GM04503 (cell line): ENCODE data around the gene QRFP.
A peak's percentile ranks its signal among the peaks of the same experiment; 100 is the strongest.

Experiments used
- DNase-seq: peaks from one replicate; pipeline ENCODE4 v3.0.0-alpha.2; 2012; ENCODE audit warnings: low read depth

Gene QRFP, protein sequence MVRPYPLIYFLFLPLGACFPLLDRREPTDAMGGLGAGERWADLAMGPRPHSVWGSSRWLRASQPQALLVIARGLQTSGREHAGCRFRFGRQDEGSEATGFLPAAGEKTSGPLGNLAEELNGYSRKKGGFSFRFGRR

DNA sequence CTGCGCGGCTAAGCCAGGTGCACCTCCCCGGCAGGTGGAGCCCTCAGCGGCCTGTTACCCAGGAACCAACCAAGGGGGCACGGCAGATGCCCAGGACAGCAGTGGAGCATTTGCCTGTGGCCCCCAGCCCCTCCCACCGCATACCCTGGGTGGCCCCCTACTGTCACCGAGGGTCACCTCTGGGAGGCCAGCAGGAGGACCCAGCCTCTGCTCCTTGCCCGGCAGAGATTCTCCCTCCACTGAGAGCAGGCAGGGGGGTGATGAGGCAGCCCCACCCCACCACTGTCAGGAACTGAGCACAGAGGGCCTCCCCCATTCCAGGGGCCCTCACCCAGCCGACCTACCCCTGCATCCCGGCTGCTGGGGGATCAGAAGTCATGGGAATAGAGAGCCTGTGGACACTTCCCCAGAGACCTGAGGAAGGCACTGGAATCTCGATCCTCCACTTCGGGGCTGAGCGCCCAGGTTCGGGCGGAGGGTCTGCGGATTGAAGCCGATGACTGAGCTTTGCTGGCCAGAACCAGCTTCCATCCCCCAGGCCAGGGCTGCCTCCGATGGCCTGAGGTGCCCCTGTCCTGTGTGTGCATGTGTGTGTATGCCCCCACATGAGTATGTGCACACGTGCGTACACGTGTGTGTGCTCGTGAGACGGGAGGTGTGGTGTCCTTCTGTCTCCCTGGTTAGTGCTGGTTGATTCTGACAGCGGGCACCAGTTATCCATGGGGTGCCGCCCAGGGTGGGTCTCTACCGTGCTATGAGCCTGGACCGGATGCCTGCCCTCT lies at the start of gene QRFP:
Gene QRFP, minus strand, starts transcription at position 580 of the 782 bp plus-strand sequence. CDS start 2,974 bp downstream, outside the sequence.
- no peak for DNase-seq

DNA sequence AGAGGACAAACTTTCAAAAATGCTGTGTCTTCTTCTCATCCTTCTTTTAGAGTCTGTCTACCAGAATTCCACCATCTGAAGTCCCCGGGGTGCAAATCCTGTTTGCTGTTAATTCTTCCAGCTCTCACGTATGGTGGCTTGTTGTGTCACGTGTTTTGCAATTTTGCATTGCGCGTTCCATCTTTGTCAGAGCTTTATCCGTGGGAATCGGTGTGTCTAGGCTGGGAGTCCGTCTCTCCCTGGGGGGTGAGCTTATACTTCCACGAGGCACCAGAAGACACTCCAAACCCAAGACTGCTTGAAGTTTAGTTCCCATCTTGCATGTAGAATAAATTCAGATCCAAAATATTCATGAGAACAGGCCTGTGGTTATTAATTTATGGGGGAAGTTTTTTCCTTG lies 48.6 kb upstream of the QRFP start:
- DNase-seq = no peak

DNA sequence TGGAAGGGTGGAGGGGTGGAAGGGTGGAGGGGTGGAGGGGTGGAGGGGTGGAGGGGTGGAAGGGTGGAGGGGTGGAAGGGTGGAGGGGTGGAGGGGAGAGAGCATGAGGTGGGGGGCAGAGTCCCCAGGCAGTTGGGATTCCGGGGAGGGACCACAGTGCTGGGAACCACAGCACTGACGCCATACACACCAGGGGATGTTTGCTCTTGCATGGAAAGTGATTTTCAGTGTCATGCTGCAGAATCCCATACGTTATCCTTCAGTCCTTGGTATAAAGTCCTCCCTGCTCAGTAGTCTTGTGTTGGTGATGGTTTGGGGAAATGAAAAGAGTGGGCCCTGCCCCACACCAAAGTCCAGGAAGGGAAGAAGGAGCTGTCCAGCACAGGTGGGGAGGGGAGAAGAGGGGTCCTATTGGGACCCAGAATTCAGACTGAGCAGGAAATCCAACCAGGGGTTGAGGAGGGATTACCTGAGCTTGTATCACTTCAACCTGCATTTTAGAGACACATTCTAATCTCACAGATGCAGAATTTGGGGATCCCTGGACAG lies 48.0 kb upstream of the QRFP start:
- DNase-seq = no peak

DNA sequence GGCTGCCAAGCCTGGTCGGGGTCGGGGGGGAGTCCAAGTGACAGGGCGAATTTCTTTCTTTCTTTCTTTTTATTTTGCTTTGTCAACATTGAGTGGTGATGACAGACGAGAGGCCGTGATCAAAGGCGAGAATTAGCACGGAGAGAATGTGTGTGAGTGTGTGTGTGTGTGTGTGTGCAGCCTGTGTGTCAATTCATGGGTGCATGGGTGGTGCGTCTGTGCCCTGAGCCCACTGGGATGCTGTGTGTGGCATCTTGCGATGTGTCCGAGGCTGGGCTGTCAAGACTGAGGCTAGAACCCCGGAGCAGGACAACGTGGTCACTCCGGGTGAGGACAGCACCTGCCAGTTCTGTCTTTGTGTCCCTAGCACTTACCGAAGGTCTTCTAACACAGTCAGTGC lies 47.2 kb upstream of the QRFP start:
- no peak for DNase-seq

DNA sequence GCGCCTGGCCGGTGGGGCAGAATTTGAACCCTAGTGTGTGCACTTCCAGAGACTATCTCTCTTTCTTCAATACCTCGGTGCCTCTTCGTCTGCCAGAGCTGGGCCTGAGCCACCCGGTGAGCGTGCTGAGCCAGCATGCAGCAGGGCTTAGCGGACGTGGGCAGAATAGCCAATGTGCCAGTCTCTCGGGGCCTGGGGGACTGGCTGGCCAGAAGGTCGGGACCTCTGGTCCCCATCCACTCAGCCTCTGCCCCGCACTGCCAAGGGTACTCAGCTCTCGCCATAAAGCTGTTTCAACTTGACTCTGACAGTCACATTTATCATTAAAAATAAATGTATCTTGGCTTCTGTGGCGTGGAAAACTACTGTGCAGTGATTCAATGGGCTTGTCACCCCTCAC lies 46.6 kb upstream of the QRFP start:
- no peak for DNase-seq

DNA sequence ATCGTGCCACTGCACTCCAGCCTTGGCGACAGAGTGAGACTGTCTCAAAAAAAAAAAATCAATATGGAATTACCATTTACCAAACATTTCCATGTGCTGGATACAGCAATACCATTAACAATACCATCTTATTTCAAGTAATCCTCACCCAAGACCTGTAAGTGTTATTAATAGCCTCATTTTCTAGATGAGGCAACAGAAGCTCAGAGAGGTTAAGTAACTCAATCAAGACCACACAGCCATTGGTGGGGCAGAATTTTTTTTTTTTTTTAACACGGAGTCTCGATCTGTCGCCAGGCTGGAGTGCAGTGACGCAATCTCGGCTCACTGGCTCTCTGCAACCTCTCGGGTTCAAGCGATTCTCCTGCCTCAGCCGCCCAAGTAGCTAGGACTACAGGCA lies 46.1 kb upstream of the QRFP start:
- DNase-seq = no peak

DNA sequence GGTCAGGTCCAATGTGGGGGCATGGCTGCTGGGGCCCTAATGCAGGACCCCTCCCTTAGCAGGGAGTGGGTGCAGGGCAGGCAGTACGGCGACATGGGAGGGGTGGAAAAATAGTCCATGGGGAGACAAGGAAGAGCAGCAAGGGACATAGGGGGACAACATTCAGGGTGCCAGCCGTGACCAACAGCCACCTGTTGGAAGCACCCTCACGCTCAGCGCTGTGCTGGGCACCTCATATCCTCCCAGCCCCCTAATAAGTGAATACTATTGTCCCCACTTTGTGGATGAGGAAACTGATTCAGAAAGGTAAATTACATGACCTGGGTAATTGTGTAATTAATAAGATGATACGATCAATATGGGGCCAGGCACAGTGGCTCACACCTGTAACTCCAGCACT lies 45.5 kb upstream of the QRFP start:
- DNase-seq = no peak

DNA sequence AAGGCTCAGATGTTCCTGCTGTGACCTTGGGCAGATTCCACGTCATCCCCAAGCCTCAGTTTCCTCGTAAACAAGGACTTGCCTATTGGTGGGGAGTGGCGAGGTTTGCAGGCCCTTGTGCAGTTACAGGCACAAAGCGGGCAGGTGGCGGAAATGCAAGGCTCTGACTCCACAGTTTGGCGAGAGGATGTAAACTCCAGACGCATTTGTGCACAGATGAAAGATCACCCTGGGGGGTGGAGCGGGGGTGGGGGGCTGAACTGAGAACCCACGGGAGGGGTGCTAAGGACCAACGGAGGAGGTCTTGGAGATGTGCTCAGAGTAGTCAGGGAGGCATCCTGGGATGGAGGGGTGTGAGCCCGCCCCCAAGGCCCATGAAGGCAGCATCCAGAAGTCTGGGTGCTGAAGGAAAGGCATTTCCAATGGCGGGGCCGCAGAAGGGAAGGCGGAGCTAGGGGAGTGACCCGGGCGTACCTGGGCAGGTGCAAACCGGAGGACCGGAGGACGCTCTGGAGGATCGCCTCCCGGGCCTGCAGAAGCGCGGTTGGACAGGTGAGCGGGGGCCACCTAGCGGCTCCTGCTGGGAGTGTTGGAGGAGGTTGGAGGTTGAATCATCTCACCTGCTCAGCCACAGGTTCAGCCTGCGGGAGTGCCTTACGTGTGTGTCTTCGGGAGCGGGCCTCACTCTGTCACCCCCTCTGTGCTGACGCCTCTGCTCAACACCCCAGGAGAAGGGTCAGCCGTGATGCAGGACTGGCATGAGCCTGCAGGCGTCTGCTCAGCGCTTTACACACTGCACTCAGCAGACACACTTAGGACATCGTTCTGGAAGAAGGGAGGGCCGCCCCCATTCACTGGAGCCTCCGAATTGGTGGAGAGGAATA lies 44.3 kb upstream of the QRFP start:
- no peak for DNase-seq

DNA sequence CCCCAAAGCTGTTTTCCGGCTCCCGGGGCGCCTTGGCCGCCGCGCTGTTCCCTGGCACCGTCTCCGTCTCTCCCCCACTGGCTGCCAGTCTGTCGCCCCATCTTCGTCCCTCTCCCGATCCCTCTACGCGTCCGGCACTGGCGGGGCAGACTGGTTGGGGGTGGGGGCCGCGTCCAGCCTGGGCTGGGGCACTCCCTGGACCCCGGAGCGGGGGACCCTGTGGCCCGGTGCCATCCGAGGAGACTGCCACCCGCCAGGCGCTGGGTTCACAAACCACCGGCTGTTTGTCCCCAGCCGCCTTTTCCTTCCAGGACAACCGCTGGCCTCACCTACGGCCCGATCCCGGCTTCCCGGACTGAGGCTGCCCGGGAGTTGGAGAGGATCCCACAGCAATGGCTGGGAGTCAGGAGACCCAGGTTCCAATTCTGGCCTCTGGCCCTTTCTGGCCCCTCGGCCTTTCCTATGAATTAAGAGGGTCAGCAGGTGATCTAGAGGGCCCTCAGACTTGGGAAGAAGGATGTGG lies 43.5 kb upstream of the QRFP start:
- DNase-seq = no peak

DNA sequence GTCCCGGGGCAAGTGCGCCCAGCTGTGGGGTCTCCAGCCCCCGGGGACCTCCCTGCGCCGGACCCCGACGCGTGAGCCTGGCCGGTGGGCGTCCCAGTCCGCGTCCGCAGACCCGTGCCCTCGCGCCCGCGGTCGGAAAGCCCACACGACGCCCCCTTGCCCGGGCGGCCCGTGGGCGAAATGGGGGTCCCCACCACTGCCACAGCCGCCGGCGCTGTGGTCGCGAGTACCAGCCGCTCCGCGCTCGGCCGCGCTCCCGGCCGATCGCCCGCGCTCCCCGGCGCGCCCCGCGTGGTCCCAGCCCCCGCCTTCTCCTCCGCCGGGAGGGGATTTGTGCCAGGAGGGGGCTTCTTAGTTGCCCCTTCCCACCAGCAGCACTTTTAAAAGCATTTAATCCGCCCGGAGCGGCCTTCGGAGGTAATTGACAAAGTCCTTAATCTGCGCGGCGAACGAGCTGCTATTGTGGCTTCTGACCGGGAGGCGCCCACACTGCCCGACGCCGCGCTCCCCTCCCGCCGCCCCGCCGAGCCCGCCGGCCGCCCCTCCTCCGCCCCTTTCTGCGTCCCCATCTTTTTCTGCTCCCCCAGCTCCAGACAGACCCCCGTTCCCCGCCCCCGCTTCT lies 42.9 kb upstream of the QRFP start:
- DNase-seq = no peak

DNA sequence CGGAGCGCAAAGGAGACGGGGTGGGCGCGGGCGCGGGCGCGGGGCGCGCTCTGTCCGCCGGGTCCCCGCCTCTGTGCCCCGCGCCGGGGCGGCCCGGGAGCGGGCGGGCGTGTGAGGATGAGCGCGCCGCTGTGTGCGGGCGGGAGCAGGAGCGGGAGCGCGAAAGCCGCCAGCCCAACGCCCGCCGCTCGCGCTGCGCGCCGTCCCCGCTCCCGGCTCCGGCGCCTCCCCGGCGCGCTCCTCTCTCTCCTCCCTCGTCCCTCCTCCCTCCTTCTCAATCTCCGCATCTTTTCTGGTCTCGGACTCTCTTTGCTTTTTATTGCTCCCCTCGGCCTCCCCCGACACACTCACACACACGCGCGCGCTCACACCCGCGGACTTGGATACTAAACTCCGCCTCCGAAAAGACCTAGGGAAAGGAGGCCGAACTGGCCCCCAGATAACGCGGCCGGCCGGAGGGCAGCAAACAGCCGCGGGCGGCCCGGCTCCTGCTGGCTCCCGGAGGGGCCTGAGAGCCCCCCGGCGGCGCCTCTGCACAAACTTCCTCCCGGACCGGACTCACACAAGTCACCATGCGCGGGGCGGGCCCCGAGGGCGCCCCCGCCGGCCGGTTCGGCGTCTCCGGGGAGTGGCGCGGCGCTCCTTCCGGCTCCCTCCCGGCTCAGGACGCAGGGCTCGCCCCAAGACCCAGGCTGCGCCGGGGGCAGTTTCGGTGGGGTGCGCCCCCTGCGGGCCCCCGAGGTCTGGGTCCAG lies 42.2 kb upstream of the QRFP start, which contains the start of gene FIBCD1:
Gene FIBCD1, minus strand, starts transcription at position 596 of the 753 bp plus-strand sequence. CDS start 640 bp downstream, outside the sequence.
- no peak for DNase-seq

DNA sequence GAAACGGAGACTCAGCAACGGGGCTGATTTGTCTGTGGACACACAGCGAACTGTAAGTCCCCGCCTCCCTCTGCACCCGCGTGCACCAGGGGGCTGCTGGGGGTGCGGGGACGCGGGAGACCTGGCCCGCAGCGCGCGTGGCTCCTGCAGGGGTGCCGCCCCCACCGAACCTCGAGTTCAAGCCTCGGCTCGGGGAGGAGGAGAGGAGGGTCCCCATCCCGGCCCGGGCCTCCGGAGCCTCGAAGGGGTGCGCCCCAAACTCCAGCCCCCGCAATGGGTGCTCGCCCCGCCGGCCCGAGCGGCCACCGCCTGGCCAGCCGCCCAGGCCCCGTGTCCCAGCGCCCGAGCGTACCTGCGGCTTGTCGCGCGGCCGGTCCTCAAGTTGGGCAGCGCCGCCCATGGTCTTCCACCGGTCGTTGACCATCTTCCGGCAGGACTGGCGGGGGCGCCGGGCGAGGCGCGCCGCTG lies 41.6 kb upstream of the QRFP start:
- DNase-seq = no peak

DNA sequence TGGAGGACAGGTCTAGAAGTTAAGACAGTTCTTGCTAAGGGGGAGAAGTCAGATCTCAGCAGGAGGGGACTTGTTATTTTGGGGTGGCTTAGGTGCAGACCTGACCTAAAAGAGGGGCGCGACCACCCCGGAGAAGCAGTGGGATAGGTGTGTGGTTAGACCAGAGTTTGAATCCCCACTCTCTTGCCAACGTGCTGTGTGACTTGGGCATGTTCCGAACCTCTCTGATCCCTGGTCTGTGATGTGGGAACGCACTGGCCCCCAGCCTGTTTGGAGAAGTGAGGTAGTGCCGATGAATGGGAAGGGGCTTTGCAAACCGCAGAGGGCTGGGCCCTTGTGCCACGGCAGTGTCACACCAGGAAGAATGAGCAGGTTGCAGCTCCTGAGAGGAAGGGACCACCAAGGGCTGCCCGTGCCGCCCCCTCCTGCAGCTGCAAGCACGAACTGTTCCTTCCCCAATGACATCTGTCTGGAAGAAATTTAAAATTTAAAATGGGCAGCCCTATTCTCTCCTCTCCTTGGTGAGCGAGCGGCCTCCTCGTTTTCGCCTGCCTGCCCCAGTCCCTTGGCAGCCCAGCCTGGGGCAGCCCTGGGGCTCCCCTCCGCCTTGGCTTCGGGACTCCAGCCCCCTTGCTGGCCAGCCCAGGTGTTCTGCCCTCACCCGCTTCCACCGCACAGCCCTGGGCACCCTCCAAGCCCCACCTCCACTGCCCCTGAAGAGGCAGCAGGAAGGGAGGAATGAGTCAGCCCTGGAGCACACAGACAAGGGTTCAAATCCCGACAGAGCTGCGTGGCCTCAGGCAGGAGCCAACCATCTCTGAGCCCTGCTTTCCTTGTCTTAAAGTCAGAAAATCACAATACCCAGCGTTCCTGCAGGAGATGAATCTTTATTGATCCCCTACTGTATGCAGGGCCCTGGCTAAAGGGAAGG lies 40.8 kb upstream of the QRFP start:
- no peak for DNase-seq

DNA sequence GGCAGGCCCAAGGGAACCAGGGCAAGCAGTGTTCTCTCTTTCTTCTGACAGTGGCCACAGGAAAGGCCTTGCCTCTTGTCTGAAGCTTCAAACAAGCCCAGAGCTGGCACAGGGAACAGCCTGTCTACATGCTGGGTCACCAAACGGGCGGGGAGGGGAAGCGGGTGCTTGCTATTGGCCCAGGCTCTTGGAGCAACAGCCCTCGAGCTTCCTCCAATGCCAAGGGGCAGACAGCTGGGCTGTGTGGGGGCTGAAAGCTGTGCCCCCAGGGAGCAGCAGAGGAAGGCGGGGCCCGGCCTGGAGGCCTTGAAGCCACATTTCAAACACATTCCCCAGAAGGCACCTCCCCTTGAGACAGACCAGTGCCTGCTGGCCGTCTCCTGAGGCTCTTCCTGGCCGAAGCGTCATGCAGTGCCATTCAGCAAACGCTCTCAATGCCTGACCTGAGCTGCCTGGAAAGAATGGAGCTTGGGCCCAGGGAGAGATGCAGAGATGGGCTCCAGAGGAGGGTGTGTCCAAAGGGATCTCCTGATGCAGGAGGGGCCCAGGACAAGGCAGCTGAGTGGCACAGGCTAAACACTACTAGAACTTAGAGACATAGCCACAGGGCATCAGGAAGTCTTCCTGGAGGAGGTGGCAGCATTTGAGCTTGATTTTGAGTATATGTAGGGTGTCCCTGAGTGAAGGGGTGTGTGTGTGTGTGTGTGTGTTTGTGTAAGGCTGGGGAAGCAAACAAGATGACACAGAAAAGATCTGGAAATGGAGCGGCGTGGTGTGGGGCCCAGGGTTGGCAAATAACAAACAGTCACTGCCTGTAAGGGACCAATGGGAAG lies 39.9 kb upstream of the QRFP start:
- peak; percentile 34 for DNase-seq

DNA sequence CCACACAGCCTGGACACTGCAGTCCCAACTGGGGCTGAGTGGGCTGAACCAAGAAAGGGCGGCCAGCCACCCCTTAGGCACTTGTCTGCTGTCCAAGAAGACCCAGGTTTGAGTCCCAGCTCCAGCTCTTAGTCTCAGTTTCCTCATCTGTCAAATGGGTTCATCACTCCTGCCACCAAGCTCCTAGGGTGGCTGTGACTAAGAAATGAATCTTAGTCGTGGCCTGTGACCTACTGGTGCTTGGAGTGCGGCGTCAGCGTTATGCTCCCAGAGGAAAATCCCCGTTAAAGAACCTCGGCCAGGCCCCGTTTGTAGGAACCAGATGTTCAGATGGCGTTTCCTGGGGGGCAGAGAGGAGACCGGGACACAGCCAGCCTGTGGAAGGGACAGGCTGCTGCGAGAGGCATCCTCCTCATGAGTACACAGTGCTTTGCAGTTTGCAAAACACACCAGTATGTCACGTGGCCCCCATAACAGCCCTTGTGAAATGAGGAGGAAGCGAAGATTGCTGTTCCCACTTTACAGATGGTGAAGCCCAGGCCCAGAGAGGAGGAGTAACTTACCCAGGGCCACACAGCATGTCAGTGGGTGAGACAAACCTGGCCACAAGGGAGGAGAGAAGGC lies 39.1 kb upstream of the QRFP start:
- DNase-seq = no peak

DNA sequence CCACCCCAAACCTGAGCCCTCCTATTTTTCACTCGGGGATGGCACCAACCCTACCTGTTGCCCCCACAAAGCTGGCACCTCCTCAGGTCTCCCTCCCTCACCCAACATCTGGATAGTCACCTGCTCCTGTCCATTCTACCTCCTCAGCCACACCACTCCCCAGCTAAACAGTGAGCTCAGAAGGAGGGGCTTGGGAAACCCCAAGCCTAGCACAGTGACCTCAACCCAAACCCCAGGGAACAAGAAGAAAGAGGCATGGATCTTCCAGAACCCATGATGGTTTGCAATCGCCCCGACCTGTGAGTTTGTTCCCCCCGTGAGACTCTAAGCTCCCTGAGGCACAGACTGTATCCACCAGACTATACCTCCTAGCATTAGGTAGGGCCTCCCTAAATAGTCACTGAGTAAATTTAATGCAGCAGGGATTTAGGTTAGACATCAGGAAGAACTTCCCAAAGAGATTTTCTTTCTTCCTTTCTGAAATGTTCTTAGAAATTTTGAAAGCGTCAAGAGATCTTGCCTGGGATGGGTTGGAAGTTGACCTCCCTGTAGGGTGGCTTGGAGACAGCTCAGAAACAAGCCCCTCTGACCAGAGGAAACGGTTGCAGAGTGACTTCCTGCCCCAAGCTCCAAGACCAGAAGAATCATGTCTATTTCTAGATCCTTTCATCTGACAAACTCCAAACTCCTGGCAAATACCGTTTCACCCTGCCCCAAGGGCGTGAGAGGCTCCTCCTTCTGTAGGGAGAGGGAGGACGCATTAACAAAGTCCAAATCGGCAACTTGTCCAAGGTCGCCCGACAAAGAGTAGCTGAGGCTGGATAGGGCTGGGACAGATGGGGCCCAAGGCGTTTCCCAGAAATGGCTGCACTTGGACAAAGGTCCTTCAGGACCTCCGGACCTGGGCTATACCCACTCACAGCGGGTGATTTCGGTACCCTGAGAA lies 38.4 kb upstream of the QRFP start:
- DNase-seq = no peak

DNA sequence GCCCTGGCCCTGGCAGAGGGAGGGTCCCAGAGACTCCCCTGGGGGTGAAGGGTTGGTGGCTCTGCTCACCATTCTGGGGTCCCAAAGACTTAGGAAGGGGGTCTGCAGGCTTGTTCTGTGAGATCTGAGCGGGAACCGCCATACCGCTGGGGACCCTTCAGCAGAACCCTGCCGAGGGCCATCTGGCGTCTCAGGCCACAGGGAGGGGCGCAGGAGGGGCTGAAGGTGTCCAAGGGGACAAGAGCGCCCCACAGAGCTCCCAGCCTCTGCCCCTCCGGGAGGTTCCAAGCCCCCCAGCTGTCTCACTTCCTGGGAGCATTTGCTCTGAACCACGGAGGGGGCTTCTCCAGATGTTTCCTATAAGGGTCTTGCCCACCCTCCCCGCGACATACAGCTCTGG lies 37.6 kb upstream of the QRFP start:
- DNase-seq = no peak
